Tongue (tissue), 3 donors: Measurements from ENCODE around the gene CELA3A. TPM values are rescaled to one million over a fixed set of nuclear protein-coding genes. Genes with fewer than 3 reads are reported as not detected.

ENCODE experiments used
- DNase-seq: peaks from one replicate; pipeline ENCODE4 v3.0.0-alpha.2; 2015
- small RNA-seq: library from RNA; depleted of rRNA; stranded (forward); fragments of <200 nt; gene quantifications from one replicate; pipeline ENCODE3, GENCODE V24; 2014; ENCODE audit warnings: low replicate concordance
- total RNA-seq: library from RNA; depleted of rRNA; stranded (reverse); fragments of >200 nt; gene quantifications from one replicate; pipeline ENCODE4 v1.2.3, GENCODE V29; 2014

CELA3A gene
- total RNA-seq, 1 donor from 2014 or later: not detected

- no peak for DNase-seq
Observed at GRCh38 chr1:22050330-22050729, 48.9 kb downstream of the CELA3A start.

- DNase-seq: no peak
Observed at GRCh38 chr1:22051607-22052114, 50.2 kb downstream of the CELA3A start.

- DNase-seq: peak; percentile 99
Observed at GRCh38 chr1:22052115-22053016, 50.9 kb downstream of the CELA3A start, which contains the start of gene CDC42. Gene CDC42 (plus strand): TSS chr1:22052709. CDS start chr1:22078479, 25,770 bp downstream.

GRCh38 chr1:22053017-22053860 is 51.8 kb downstream of the CELA3A start:
- DNase-seq: peak; percentile 84

- DNase-seq: no peak
Observed at GRCh38 chr1:22053861-22054770, 52.7 kb downstream of the CELA3A start.

- DNase-seq: no peak
Observed at GRCh38 chr1:22055463-22055862, 54.0 kb downstream of the CELA3A start.

- no peak for DNase-seq
Observed at GRCh38 chr1:22056043-22056442, 54.6 kb downstream of the CELA3A start.

- DNase-seq: no peak
Observed at GRCh38 chr1:22056936-22057335, 55.5 kb downstream of the CELA3A start.

GRCh38 chr1:22057861-22058260 is 56.4 kb downstream of the CELA3A start:
- DNase-seq: no peak

Small RNAs within 50 kb of the gene (small RNA-seq; reads per million reads assigned to genes)
- gene RN7SL186P (not detected), gene RN7SL386P (not detected), gene RNU6-1022P (not detected), gene RNU6-776P (not detected)

Other genes with a start within 250 kb of the CELA3A start
- gene USP48, start 218.5 kb upstream of the CELA3A start, total RNA-seq: 98.1 TPM
- 0.21 TPM for gene LDLRAD2, start 189.4 kb upstream of the CELA3A start, total RNA-seq
- 381 TPM for gene HSPG2, start 64.3 kb upstream of the CELA3A start, total RNA-seq
- gene CELA3B, start 24.6 kb upstream of the CELA3A start, total RNA-seq: not detected
- 288 TPM for gene CDC42, start 51.1 kb downstream of the CELA3A start, total RNA-seq
- gene WNT4, start 141.4 kb downstream of the CELA3A start, total RNA-seq: 7.7 TPM